H9 (cell line): ENCODE data around the gene ANKRD27. TPM values are rescaled to one million over a fixed set of nuclear protein-coding genes. Genes with fewer than 3 reads are reported as not detected.

Experiments
- DNase-seq: peaks from one replicate; pipeline ENCODE4 v3.0.0-alpha.2; 2017
- H2AFZ ChIP-seq: one replicate; pipeline ENCODE4 v1.6.1; 2013; ENCODE audit warnings: mild to moderate bottlenecking, low read length, control low read depth, moderate library complexity
- H2AK5ac ChIP-seq: 2 replicates; pipeline ENCODE4 v1.6.1; 2013; ENCODE audit warnings: low read length, control low read depth, mixed read lengths; ENCODE audit not compliant: insufficient read length
- H2BK120ac ChIP-seq: one replicate; pipeline ENCODE4 v1.6.1; 2013; ENCODE audit warnings: low read depth, mild to moderate bottlenecking, low read length, control low read depth, inconsistent platforms; ENCODE audit not compliant: poor library complexity, severe bottlenecking
- H2BK12ac ChIP-seq: 2 replicates; pipeline ENCODE4 v1.6.1; 2013; ENCODE audit warnings: low read length, control low read depth, mixed read lengths, low read depth; ENCODE audit not compliant: insufficient read length
- H2BK15ac ChIP-seq: 2 replicates; pipeline ENCODE4 v1.6.1; 2013; ENCODE audit warnings: low read depth, low read length, control low read depth
- H2BK20ac ChIP-seq: one replicate; pipeline ENCODE4 v1.6.1; 2013; ENCODE audit warnings: low read depth, mild to moderate bottlenecking, low read length, control low read depth, inconsistent platforms; ENCODE audit not compliant: poor library complexity, severe bottlenecking
- H2BK5ac ChIP-seq: 2 replicates; pipeline ENCODE4 v1.6.1; 2013; ENCODE audit warnings: low read length, control low read depth, mixed read lengths; ENCODE audit not compliant: insufficient read length
- H3K14ac ChIP-seq: 2 replicates; pipeline ENCODE4 v1.6.1; 2013; ENCODE audit warnings: low read length, control low read depth; ENCODE audit not compliant: insufficient read depth
- H3K18ac ChIP-seq: 2 replicates; pipeline ENCODE4 v1.6.1; 2013; ENCODE audit warnings: low read depth, mild to moderate bottlenecking, mixed read lengths, low read length, control low read depth; ENCODE audit not compliant: insufficient read length
- H3K23ac ChIP-seq: 2 replicates; pipeline ENCODE4 v1.6.1; 2013; ENCODE audit warnings: low read length, control low read depth, mixed read lengths, low read depth; ENCODE audit not compliant: insufficient read length
- H3K23me2 ChIP-seq: 2 replicates; pipeline ENCODE4 v1.6.1; 2013; ENCODE audit warnings: low read depth, mild to moderate bottlenecking, mixed read lengths, low read length, control low read depth; ENCODE audit not compliant: insufficient read length, poor library complexity, severe bottlenecking
- H3K27ac ChIP-seq: 2 replicates; pipeline ENCODE4 v1.5.1; 2013; ENCODE audit warnings: low read length, control low read depth, mixed read lengths, low read depth; ENCODE audit not compliant: insufficient read length
- H3K27me3 ChIP-seq: 2 replicates; pipeline ENCODE4 v1.6.1; 2013; ENCODE audit warnings: low read length, control low read depth, inconsistent platforms; ENCODE audit not compliant: insufficient read depth
- H3K4ac ChIP-seq: 2 replicates; pipeline ENCODE4 v1.6.1; 2013; ENCODE audit warnings: low read depth, mild to moderate bottlenecking, control low read depth, inconsistent platforms, low read length, moderate library complexity
- H3K4me1 ChIP-seq: 2 replicates; pipeline ENCODE4 v1.6.1; 2013; ENCODE audit warnings: low read length, control low read depth, inconsistent platforms; ENCODE audit not compliant: insufficient read depth
- H3K4me2 ChIP-seq: 2 replicates; pipeline ENCODE4 v1.6.1; 2013; ENCODE audit warnings: low read length, control low read depth, mixed read lengths; ENCODE audit not compliant: insufficient read length, insufficient read depth
- H3K56ac ChIP-seq: 2 replicates; pipeline ENCODE4 v1.6.1; 2013; ENCODE audit warnings: low read depth, mild to moderate bottlenecking, mixed read lengths, low read length, control low read depth; ENCODE audit not compliant: insufficient read length
- H3K79me1 ChIP-seq: 2 replicates; pipeline ENCODE4 v1.6.1; 2013; ENCODE audit warnings: low read depth, mild to moderate bottlenecking, moderate library complexity, low read length, control low read depth, inconsistent platforms; ENCODE audit not compliant: insufficient read depth, poor library complexity, severe bottlenecking
- H3K79me2 ChIP-seq: 2 replicates; pipeline ENCODE4 v1.6.1; 2013; ENCODE audit warnings: low read length, control low read depth, inconsistent platforms; ENCODE audit not compliant: insufficient read depth
- H3K9ac ChIP-seq: 2 replicates; pipeline ENCODE4 v1.6.1; 2013; ENCODE audit warnings: low read length, control low read depth, mixed read lengths; ENCODE audit not compliant: insufficient read length; ENCODE audit errors: extremely low read depth
- H3K9me3 ChIP-seq: one replicate; pipeline ENCODE4 v1.6.1; 2013; ENCODE audit warnings: low read depth, low read length, inconsistent platforms; ENCODE audit not compliant: control insufficient read depth
- H3T11ph ChIP-seq: one replicate; pipeline ENCODE4 v1.6.1; 2013; ENCODE audit warnings: mild to moderate bottlenecking, low read length, control low read depth, inconsistent platforms
- H4K20me1 ChIP-seq: one replicate; pipeline ENCODE4 v1.6.1; 2013; ENCODE audit not compliant: control insufficient read depth, insufficient read length, insufficient read depth
- H4K5ac ChIP-seq: 2 replicates; pipeline ENCODE4 v1.6.1; 2013; ENCODE audit warnings: low read depth, mild to moderate bottlenecking, mixed read lengths, low read length, control low read depth; ENCODE audit not compliant: insufficient read length
- H4K8ac ChIP-seq: replicated peaks from 2 replicates; pipeline ENCODE4 v1.6.1; 2013; ENCODE audit warnings: low read length, control low read depth, mixed read lengths, low read depth; ENCODE audit not compliant: insufficient read length
- H4K91ac ChIP-seq: 2 replicates; pipeline ENCODE4 v1.6.1; 2013; ENCODE audit warnings: low read depth, mild to moderate bottlenecking, moderate library complexity, mixed read lengths, low read length, control low read depth; ENCODE audit not compliant: insufficient read length
- H3K27ac Mint-ChIP-seq, 3 experiments: 2 replicates in 2 of 3; 3 replicates in 1 of 3; pipeline ENCODE4 v1.8.0; 2020 to 2021; ENCODE audit warnings: mixed read lengths in 3 of 3, mild to moderate bottlenecking in 1 of 3, moderate library complexity in 1 of 3
- H3K27me3 Mint-ChIP-seq: 2 replicates; pipeline ENCODE4 v1.8.0; 2021; ENCODE audit warnings: low read depth, mild to moderate bottlenecking, moderate library complexity, mixed read lengths
- H3K36me3 Mint-ChIP-seq, 3 experiments: 2 replicates in 2 of 3; 3 replicates in 1 of 3; pipeline ENCODE4 v1.8.0; 2020 to 2021; ENCODE audit warnings: low read depth in 3 of 3, mixed read lengths in 3 of 3; ENCODE audit not compliant: insufficient read depth in 1 of 3
- H3K4me1 Mint-ChIP-seq, 2 experiments: 2 replicates each; pipeline ENCODE4 v1.8.0; 2020; ENCODE audit warnings: mixed read lengths in 2 of 2
- H3K4me3 Mint-ChIP-seq, 2 experiments: 2 replicates in 1 of 2; 3 replicates in 1 of 2; pipeline ENCODE4 v1.8.0; 2020 to 2021; ENCODE audit warnings: mild to moderate bottlenecking in 2 of 2, mixed read lengths in 2 of 2, moderate library complexity in 1 of 2
- H3K9me3 Mint-ChIP-seq, 2 experiments: 2 replicates in 1 of 2; 3 replicates in 1 of 2; pipeline ENCODE4 v1.8.0; 2020; ENCODE audit warnings: mild to moderate bottlenecking in 2 of 2, mixed read lengths in 2 of 2, moderate library complexity in 1 of 2
- CTCF ChIP-seq: fragments of 200-600 bp; sonication (generic); conservative IDR thresholded peaks from 3 replicates; pipeline ENCODE4 v1.8.0; 2021; ENCODE audit warnings: antibody characterized with exemption, mild to moderate bottlenecking
- WGBS: extraction: QIAGEN DNeasy Blood & Tissue Kit; methylation state at CpG from one replicate; pipeline ENCODE4 v1.1.7; 2013; ENCODE audit warnings: missing lambda C conversion rate, low lambda C conversion rate, mixed read lengths; ENCODE audit not compliant: insufficient read length; ENCODE audit errors: extremely low coverage; 5-methylcytosine and 5-hydroxymethylcytosine counted together
- total RNA-seq: library from RNA; stranded (reverse); gene quantifications from 2 replicates; pipeline ENCODE4 v1.2.1, GENCODE V29; 2021

ANKRD27 gene
- total RNA-seq, 1 experiment from 2014 or later, result 40.7 TPM

- no peak overlapping the region for H2BK12ac ChIP-seq
- H3K9me3 ChIP-seq, result no peaks in the 10 kb centered on the region
- no peak overlapping the region for H2BK120ac ChIP-seq
- no peaks in the 10 kb centered on the region for H4K20me1 ChIP-seq
- H3K27me3 ChIP-seq, result no peaks in the 10 kb centered on the region
- Mint-ChIP-seq H3K27me3 (no peaks in the 10 kb centered on the region; the same call in 1 of the 2 replicates), H3K27ac (peak overlapping the region in 1 of 3 experiments; percentile 70; a peak in 1 of 7 replicates), H3K4me3 (no peak overlapping the region), H3K4me1 (no peaks in the 10 kb centered on the region), H3K9me3 (no peaks in the 10 kb centered on the region), H3K36me3 (peaks cover 4 to 51% (median 29%) of the 10 kb centered on the region in 3 experiments; a peak in 6 of 7 replicates)
- no peak for DNase-seq
- no peaks in the 10 kb centered on the region for H3K79me1 ChIP-seq
- H3K23me2 ChIP-seq, result no peaks in the 10 kb centered on the region
- no peak overlapping the region for H4K91ac ChIP-seq
- H2BK5ac ChIP-seq, result no peak overlapping the region
- H3K56ac ChIP-seq, result no peak overlapping the region
- H3K79me2 ChIP-seq, result no peaks in the 10 kb centered on the region
- no peak overlapping the region for H3T11ph ChIP-seq
- no peak overlapping the region for H2AFZ ChIP-seq
- H4K8ac ChIP-seq, result no peak overlapping the region
- no peaks in the 10 kb centered on the region for H3K4me1 ChIP-seq
- H3K27ac ChIP-seq, result no peak overlapping the region
- no CpG with 5 or more reads among the region's 15 CpGs for WGBS
- H3K9ac ChIP-seq, result no peak overlapping the region
- H2BK15ac ChIP-seq, result no peak overlapping the region
- no peak overlapping the region for H3K23ac ChIP-seq
- no peak; the same call in 2 of the 3 replicates for TF ChIP-seq CTCF
- no peak overlapping the region for H4K5ac ChIP-seq
- no peak overlapping the region for H3K4me2 ChIP-seq
- no peak overlapping the region for H2AK5ac ChIP-seq
- H3K18ac ChIP-seq, result no peak overlapping the region
- H2BK20ac ChIP-seq, result no peak overlapping the region
- no peak overlapping the region for H3K14ac ChIP-seq
- H3K4ac ChIP-seq, result no peak overlapping the region
These were observed 43.6 kb downstream of the ANKRD27 start for GRCh38 chr19:32631381-32631780.
